Activated CD4-positive, alpha-beta T cell treated with anti-CD3 and anti-CD28 coated beads, Interleukin-10, Interleukin-2, amounts not matched to agents 100 ng/mL and 50 ng/mL, durations not matched to agents 16 hours and 8 hours (primary cell): ENCODE data around the gene NDUFB2.
A peak's percentile ranks its signal among the peaks of the same experiment; 100 is the strongest.
"Not testable (repeated sequence)": the region's sequence is repeated elsewhere in the genome, so short reads cannot be mapped to it uniquely, and the experiment has no call there.

Source experiments
- DNase-seq: peaks from one replicate; pipeline ENCODE4 v3.0.0-alpha.2; 2020

NDUFB2 gene

DNA sequence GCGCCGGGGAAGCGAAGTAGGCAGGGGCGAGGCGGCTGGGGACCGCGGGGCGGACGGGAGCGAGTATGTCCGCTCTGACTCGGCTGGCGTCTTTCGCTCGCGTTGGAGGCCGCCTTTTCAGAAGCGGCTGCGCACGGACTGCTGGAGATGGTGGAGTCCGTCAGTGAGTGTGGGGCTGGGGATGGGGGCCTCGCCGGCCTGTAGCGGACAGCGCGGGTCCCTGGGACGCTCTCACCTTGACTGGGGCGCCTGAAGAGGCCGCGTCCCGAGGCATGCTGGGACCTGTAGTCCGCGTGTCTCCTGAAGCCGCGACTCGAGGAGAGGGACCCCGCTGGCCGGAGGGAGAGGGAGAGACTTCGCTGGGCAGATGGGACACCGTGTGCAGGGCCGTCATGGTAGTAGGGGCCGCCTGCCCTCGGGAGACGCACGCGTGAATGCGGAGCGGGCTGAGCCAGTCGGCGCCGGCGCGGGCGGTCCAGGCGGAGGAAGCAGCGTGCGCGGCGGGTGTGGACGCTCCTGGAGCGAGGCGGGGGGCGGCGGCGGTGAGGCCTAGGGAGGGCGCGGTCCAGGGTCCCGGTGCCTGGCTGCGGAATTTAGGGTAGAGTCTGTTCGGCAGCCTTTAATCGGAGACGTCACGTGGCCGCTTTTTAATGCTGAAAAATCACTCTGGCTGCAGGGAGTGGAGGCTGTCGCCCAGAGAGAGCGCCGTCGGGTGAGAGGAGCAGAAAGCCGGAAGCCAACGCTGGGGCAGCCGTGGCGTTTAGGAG is at the start of gene NDUFB2:
TSS of gene NDUFB2 (plus strand) at position 29 of the 767 bp plus-strand sequence. CDS start at position 66, 37 bp downstream.
- DNase-seq = peak; percentile 79

DNA sequence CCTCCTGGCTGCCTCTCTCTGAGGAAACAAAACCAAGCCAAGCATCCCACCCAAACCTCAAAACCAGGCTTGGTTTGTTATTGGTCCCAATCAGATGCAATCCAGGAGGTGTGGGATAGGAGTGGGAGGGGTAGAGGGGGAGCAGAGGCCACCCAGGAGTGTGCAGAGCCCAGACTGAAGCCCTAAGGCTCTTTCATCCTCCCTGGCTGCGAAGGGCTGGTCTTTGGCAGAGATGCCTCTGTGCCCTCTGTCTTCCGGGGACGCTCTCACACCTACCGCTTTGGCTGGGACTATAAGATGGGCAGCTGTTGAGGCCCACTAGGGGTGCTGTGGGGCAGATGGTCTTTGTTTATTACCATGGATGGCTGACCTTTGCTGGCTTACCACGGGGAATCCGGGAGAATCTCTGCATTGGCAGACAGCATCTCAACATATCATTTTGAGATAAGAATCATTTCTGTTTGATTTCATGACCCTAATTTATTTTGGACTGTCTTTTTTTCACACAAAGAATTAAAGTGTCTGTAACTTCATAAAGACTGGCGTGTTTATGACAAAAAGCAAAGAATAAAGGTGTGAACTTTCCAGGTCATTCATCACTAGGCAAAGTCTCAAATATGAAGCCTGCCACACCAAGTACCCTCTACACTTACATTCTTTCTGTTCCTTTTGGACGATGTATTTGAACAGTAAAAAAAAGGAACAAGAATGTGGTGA is 49.4 kb upstream of the NDUFB2 start:
- peak; percentile 40 for DNase-seq

DNA sequence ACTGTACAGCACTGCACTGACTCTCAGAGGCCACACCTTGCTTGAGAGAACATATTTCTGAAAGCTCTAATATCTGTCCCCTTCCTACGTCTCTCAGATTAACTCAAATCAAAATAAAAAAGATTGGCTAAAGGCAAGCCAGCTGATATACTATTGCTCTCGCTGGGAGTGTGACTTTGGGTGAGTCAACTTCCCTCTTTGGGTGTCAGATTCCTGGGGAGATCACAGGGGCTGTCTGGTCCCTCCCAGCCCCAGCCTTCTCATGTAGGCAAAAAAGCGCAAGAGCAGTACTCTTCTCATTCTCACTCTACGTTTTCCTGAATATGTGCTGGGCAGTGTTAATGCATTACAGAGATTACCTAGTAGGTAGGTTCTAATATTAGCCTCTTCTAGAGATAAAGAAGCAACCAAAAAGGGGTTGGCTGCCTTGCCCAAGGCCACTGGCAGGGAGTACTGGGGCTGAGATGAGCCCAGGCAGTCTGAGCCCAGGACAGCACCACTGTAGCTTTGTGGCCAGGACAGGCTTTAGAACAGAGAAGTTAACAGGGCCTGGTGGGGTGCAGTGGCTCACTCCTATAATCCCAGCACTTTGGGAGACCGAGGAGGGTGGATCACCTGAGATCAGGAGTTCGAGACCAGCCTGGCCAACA is 46.8 kb upstream of the NDUFB2 start:
- no peak for DNase-seq

DNA sequence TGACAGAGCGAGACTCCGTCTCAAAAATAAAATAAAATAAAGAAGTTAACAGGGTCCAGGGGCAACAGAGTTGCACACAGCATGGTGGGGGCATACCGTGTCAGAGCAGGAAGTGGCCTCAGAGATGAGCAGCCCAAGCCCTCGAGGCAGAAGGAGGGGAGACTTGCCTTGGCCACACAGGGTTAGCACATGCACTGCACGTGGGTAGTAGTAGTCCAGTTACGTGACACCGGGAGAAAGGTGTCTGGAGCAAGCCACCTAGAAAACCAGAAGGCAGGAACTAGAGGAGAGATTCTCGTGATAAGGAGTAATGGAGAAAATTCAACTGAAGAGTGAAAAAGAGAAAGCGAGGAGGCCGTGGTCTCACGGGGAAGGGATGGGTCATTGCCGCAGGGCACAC is 46.1 kb upstream of the NDUFB2 start:
- DNase-seq = no peak

DNA sequence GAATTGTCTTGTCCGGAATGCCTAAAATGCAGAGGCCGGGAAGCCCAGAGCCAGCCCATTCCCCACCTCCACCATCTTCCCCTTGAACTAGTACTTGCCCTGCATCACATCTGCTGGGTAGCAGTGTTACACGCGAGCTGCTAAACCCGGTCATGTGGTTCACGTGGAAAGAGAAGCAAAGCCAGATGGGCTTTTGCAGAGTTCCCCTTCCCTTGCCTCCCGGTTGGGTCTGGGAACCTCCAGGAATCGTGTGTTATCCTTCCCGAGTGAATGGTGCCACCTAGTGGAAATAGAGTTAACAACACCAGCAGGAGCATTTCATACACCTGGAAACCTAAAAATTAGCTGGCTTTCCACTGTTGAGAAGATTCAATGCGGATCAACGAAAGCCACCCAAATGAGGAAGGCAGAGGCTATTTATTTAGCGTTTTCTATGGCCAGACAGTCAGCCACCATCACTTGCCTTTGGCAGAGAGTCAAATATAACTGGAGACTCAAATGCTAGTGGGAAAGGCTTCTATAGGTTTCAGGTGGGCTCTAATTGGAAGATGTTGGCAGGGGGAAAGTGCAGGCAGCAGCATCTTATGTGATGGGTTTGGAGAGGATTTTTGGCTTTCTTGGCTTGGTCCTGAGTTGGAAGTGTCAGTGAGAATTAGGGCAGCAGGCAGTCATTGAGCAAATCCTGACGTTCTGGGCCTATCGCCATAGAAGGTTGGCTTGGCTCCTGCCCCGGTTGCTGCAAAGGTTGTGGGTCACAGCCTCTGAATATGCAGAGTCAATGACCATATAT is 43.0 kb upstream of the NDUFB2 start:
- DNase-seq = peak; percentile 46

DNA sequence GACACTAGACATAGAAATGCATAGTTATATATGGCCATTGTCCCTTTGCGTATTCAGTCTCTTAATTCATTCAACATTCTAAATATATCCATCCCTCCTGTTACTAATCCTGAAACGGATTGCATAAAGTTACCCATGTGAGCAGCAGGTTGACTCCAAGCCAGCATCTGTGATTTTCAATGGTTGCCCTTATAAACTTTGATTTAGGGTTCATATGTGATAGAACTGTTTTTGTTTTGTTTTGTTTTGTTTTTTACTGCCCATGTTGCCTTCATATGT is 42.5 kb upstream of the NDUFB2 start:
- DNase-seq = no peak

DNA sequence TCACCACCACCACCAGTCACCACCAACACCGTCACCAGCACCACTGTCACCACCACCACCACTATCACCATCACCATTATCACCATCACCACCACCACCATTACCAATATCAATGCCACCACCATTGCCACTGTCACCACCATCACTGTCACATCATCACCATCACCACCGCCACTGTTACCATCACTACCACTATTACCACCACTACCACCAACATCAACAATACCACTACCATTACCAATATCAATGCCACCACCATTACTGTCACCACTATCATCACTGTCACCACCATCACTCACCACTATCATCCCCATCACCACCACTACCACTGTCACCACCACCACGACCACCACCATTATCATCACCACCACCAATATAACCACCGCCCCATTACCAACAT is 41.8 kb upstream of the NDUFB2 start:
- DNase-seq = no peak

DNA sequence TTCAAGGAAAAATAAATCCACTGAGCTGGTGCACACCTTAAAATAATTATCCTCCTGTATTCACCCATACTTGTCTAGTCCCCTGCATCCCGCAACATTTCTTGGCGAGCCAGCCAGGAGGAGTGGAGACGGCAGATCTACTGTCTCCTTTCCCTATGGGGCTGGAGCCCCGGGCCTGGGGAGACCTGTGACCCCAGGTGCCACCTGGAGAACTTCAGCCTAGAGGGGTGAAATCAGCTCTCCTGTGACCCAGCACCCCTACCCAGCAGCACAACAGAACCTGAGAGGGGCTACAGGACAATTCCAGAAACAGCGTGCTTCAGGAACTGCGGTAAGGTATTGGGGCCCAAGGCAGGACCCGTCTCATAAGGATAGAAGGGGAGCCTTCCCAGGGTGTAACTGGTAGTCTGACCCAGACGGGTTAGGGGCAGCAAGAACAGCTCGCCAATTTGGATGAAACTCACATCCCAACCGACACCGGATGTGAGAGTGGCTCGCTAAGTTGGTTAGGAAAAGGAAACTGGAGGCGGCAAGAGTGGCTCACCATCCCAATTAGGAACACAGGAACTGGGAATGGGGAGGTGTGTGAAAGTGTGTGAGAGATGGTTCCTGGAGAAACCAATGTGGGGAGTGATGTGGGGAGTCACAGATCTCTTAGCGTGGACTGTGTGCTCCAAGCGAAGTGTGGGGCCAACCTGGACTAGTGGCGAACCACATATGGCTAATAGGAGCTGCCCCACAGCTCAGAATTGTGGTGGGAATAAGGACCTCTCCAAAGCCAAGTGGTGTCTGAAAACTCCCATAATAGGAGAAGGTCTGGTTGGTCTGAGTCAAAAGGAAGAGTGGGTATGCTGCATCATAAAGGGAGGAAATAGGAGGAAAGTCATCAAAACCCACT is 40.7 kb upstream of the NDUFB2 start:
- DNase-seq = no peak

DNA sequence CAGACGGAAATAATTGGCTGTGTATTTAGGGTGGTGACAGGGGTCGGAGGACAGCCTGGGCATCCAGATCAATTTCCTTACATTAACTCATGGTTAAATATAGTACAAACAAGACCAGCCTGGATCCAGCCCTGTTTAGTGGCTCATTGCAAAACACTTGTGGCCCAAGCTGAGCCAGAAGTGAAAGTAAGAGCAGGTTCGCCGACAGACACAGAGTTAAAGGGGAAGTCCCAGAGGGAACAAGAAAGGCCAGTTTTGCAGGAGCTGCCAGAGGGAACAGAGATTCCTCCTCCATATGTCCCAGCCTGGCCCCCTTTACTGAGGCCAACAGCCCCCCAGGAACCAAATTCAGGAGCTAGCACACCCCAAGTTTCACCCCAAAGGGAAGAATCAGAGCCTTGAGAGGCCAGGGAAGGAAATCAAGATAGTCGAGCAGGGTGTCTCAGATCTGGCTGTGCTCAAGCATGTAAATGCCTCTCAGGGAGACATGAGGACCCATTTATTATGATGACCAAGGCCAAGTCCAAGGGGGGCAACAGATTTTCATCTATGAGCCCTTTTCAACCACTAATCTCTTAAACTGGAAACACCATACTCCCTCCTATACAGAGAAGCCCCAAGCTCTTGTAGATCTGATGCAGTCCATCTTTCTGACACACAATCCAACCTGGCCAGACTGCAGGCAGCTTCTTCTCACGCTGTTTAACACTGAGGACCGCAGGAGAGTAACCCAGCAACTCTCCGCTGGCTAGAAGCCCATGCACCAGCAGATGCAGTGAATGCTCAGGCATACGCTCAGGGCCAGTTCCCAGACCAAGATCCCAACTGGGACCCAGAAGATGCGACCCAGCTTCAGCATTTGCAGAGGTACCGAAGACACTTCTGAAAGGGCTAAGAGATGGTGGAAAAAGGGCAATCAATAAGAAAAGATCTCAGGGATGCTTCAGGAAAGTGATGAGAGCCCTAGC is 39.7 kb upstream of the NDUFB2 start:
- peak; percentile 65 for DNase-seq

DNA sequence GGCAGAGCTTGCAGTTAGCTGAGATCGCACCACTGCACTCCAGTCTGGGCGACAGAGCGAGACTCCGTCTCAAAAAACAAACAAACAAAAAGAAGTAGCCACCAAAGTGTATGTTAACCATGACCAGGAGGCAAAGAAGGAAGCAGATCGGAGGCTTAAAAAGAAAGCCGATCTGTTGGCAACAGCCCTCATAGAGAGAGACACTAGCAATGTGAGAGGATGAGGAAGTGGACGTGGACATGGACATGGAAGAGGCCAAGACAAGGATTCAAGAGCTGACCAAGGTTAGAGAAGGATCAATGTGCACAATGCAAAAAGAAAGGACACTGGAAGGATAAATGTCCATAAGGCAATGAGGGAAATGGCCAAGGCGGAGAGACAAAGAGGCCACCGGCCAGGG is 38.6 kb upstream of the NDUFB2 start:
- no peak for DNase-seq

DNA sequence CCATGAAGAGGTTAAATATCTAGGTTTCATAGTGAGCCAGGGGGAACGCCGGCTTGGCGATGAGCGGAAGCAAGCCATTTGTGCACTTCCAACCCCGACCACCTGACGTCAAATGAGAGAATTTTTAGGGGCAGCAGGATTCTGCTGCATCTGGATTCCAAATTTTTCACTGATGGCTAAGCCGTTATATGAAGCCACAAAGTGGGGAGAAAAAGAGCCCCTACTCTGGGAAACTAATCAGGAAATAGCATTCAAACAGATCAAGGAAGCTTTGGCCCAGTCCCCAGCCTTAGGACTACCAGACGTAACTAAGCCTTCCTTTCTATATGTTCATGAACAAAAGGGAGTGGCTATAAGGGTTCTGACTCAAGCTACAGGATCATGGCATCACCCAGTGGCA is 36.7 kb upstream of the NDUFB2 start:
- no peak for DNase-seq

DNA sequence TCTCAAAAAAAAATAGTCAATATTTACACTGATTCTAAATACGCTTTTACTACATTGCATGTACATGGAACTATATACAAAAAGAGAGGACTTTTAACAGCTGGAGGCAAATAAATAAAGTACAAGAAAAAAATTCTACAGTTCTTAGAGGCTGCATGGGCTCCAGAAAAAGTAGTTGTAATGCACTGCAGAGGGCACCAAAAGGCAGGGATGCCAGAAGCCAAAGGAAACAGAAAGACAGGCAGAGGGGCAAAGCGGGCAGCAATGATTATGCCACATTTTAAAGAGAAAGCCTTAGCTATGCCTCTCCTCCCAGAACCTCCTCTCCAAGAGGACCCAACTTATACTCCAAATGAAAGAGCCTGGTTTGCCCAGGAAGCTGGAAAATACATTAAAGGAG is 35.4 kb upstream of the NDUFB2 start:
- DNase-seq = no peak

DNA sequence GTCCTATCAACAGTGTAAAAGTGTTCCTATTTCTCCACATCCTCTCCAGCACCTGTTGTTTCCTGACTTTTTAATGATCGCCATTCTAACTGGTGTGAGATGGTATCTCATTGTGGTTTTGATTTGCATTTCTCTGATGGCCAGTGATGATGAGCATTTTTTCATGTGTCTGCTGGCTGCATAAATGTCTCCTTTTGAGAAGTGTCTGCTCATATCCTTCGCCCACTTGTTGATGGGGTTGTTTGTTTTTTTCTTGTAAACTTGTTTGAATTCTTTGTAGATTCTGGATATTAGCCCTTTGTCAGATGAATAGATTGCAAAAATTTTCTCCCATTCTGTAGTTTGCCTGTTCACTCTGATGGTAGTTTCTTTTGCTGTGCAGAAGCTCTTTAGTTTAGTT is 33.6 kb upstream of the NDUFB2 start:
- DNase-seq = not testable (repeated sequence)

DNA sequence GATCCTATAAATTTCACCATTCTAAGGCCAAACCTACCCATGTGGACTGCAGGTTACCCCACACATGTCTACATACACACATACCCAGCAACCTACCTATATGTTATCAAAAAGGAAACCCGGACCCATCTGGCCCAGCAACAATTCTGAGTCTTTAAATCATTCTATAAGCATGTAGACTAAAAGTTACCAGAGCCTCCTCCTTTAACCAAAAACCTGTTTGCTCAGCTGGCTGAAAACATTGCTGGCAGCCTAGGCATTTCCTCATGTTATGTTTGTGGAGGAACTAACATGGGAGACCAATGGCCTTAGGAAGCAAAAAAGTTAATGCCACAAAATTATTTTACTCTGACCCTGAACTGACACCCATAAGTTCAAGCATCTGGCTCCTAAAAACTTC is 29.0 kb upstream of the NDUFB2 start:
- DNase-seq = no peak

DNA sequence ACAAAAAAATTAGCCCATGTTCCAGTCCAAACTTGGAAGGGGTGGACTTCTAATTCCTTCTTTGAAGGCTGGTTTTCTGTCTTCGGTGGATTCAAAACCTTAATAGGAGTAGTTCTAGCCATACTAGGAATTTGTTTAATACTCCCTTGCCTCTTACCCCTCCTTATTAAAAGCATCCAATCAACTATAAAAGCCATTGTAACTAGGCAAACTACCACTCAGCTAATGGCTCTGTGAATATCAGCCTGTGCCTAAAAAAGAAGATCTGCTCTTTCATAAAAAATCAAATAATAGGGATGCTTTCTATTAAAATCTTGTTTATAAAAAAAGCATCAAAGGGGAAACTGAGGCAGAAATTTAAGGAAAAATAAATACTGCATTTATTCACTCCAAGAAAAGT is 27.9 kb upstream of the NDUFB2 start:
- DNase-seq = no peak

DNA sequence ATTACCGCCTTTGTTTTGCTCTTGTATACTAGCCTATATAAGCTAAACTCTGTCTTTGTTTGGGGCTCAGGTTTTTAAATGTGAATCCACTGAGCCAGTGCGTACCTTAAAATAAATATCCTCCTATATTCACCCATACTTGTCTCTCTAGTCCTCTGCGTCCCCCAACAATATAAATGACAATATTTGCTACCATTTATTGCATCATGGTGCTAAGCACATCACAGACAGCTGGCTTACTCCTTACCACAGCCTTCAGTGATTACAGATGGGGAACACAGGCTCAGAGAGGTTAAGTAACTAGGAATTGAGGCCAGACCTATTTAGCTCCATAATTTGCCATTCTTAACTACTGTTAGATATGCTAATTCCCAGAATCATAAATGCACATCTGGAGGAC is 27.2 kb upstream of the NDUFB2 start:
- DNase-seq = no peak

DNA sequence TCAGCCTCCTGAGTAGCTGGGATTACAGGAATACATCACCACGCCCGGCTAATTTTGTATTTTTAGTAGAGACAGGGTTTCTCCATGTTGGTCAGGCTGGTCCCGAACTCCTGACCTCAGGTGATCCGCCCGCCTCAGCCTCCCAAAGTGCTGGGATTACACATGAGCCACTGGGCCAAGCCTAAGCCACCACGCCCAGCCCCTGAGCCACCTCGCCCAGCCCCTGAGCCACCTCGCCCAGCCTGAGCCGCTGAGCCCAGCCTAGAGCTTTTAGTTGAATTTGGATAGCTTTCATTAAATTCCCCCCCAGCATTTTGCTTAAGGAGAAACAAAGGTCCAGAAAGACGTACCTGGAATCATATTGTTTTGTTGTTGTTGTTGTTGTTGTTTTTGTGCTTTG is 26.6 kb upstream of the NDUFB2 start:
- not testable (repeated sequence) for DNase-seq

DNA sequence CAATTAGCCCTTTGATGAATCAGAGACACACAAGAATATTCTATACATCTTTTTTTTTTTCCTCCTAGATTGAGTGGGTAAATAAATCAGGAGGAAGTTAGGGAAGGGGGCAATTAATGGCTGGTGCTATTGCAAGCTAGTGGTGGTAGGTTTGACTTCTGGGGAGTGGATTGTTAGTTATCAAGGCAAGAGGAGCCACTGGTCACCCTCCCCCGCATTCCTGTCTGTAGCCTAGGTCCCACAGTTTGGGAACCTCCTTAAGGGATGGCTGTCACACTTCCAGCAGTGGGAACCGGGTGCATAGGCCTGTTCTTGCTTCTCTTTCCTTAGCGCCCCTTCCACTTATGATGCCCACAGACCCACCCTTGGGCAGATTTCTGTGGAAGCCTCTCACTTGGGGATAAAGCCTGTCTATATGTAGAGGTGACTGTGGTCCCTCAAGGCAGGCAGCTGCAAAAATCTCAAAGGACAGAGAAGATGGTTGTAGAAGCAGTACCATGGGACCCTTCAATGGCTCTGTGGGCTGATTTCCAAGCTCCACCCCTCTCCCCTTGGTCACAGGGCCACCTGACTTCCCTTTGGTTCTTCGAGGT is 26.1 kb upstream of the NDUFB2 start:
- no peak for DNase-seq

DNA sequence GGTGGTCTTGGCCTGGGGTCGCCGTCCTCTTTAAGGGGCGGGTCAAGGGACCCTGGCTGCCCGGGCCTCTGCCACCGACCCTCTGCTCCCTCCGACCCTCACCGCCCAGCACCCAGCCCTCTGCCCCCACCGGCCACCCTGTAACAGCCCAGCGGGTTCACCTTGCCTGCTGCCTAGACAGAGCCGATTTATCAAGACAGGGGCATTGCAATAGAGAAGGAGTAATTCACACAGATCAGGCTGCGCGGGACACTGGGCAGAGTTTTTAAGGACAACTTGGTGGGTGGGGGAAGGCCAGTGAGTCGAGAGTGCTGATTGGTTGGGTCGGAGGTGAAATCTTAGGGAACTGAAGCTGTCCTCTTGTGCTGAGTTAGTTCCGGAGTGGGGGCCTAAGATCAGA is 24.5 kb upstream of the NDUFB2 start:
- no peak for DNase-seq

DNA sequence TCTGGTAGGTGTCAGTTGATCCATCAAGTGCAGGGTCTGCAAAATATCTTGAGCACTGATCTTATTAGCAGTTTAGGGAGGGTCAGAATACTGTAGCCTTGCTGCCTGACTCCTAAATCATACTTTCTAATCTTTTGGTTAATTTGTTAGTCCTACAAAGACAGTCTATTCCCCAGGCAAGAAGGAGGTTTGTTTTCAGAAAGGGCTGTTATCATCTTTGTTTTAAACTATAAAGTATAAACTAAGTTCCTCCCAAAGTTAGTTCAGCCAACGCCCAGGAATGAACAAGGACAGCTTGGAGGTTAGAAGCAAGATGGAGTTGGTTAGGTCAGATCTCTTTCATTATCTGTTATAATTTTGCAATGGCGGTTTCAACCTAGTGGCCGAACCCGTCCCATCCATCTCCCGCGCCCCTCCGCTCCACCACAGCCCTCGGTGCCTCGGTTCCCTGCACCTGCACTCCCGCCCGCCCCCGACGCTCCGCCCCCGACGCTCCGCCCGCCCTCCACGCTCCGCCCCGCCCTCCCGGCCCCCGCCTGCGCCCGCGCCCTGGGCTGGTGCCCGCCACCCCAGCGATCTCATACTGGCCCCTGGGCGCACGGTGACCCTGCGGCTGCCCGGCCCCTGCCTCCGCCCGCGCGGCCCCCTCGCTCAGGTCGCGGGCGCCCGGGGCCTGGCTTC is 24.0 kb upstream of the NDUFB2 start, which contains the start of gene ADCK2:
TSS of gene ADCK2 (plus strand) at position 564 of the 681 bp plus-strand sequence. CDS start 386 bp downstream, outside the sequence.
- peak; percentile 74 for DNase-seq
